OCI-LY1 (cell line): Measurements from ENCODE around the gene CIB2.

Source experiments
- H2AFZ ChIP-seq: fragments of 200-600 bp; sonication (generic), shearing (Covaris generic); 2 replicates; pipeline ENCODE4 v1.6.0; 2014; ENCODE audit warnings: antibody characterized with exemption, mild to moderate bottlenecking, low read length
- H3F3A ChIP-seq: fragments of 200-600 bp; sonication (generic), shearing (Covaris generic); 2 replicates; pipeline ENCODE4 v1.6.0; 2014; ENCODE audit warnings: mild to moderate bottlenecking, antibody characterized with exemption, low read length, moderate library complexity; ENCODE audit not compliant: insufficient read depth
- H3K27ac ChIP-seq: fragments of 200-600 bp; sonication (generic); 2 replicates; pipeline ENCODE4 v1.5.1; 2014; ENCODE audit warnings: low read length, mixed run types, mild to moderate bottlenecking, low read depth; ENCODE audit not compliant: poor library complexity, severe bottlenecking
- H3K27me3 ChIP-seq: fragments of 200-600 bp; sonication (generic); 2 replicates; pipeline ENCODE4 v1.6.0; 2014; ENCODE audit warnings: antibody characterized with exemption, mild to moderate bottlenecking, low read length, moderate library complexity; ENCODE audit not compliant: insufficient read depth
- H3K36me3 ChIP-seq: fragments of 200-600 bp; sonication (generic); 2 replicates; pipeline ENCODE4 v1.6.1; 2014; ENCODE audit warnings: mild to moderate bottlenecking, antibody characterized with exemption, low read length, moderate library complexity, mixed read lengths; ENCODE audit not compliant: insufficient read depth
- H3K4me1 ChIP-seq: fragments of 200-600 bp; sonication (generic); 2 replicates; pipeline ENCODE4 v1.5.1; 2014; ENCODE audit warnings: mild to moderate bottlenecking, low read length, moderate library complexity; ENCODE audit not compliant: insufficient read depth, severe bottlenecking
- H3K4me2 ChIP-seq: fragments of 200-600 bp; sonication (generic), shearing (Covaris generic); 2 replicates; pipeline ENCODE4 v1.6.1; 2014; ENCODE audit warnings: low read length
- H3K4me3 ChIP-seq: fragments of 200-600 bp; sonication (generic); 2 replicates; pipeline ENCODE4 v1.5.1; 2014; ENCODE audit warnings: low read length, low read depth, mild to moderate bottlenecking, mixed read lengths; ENCODE audit not compliant: poor library complexity, severe bottlenecking
- H3K79me2 ChIP-seq: fragments of 200-600 bp; shearing (Covaris generic); 2 replicates; pipeline ENCODE4 v1.6.1; 2016; ENCODE audit warnings: mixed run types, low read length, mixed read lengths; ENCODE audit not compliant: insufficient read depth
- H3K9ac ChIP-seq: fragments of 200-600 bp; sonication (generic), shearing (Covaris generic); 2 replicates; pipeline ENCODE4 v1.6.1; 2014; ENCODE audit warnings: mild to moderate bottlenecking, low read length, mixed read lengths
- H3K9me2 ChIP-seq: fragments of 200-600 bp; sonication (generic), shearing (Covaris generic); 2 replicates; pipeline ENCODE4 v1.6.1; 2014; ENCODE audit warnings: low read depth, mild to moderate bottlenecking, low read length, mixed read lengths
- H3K9me3 ChIP-seq: fragments of 200-600 bp; shearing (Covaris generic); 2 replicates; pipeline ENCODE4 v1.6.1; 2014; ENCODE audit warnings: low read length, mixed read lengths
- H4K20me1 ChIP-seq: fragments of 200-600 bp; sonication (generic), shearing (Covaris generic); 2 replicates; pipeline ENCODE4 v1.6.0; 2016; ENCODE audit warnings: mild to moderate bottlenecking, low read length; ENCODE audit not compliant: insufficient read depth
- EZH2 ChIP-seq: fragments of 200-600 bp; sonication (generic), shearing (Covaris generic); IDR thresholded peaks from 2 replicates; pipeline ENCODE4 v1.8.0; 2017; ENCODE audit warnings: borderline replicate concordance, mixed run types, mild to moderate bottlenecking, antibody characterized with exemption, low read length, moderate library complexity, mixed read lengths
- TF ChIP-seq, protein P1 (sequence below): fragments of 200-600 bp; sonication (generic), shearing (Covaris generic); IDR thresholded peaks from 2 replicates; pipeline ENCODE4 v1.5.1; 2017; ENCODE audit warnings: mild to moderate bottlenecking, antibody characterized with exemption, low read length, moderate library complexity, mixed read lengths

CIB2 gene

DNA sequence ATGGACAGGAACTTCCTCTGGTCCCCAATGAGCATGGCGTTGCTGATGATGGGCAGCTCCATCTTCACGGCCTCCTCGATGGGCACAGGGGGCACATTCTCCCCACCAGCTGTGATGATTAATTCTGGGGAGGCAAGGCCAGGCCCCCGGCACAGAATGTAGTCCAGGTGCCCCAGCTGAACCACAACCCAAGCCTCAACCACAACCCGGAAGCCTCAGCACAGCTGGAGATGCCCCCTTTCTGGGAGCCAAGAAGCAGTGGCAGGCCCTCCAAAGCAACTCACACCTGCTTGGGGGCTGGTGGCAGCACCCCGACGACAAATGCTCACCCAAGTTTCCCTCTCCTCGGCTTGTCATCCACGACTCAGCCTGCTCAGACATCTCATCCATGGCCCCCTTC is 43.2 kb upstream of the CIB2 start:
- no peak overlapping the region for H2AFZ ChIP-seq
- no peaks in the 10 kb centered on the region; the same call in 1 of the 2 replicates for H3K27me3 ChIP-seq
- H3K27ac ChIP-seq = no peak overlapping the region
- no peaks in the 10 kb centered on the region for H3K9me2 ChIP-seq
- no peaks in the 10 kb centered on the region for H3K79me2 ChIP-seq
- H3F3A ChIP-seq = no peaks in the 10 kb centered on the region
- H3K9ac ChIP-seq = no peak overlapping the region
- no peaks in the 10 kb centered on the region for H3K9me3 ChIP-seq
- H3K4me3 ChIP-seq = no peak overlapping the region
- H3K4me2 ChIP-seq = no peak overlapping the region
- no peaks in the 10 kb centered on the region for H4K20me1 ChIP-seq
- H3K36me3 ChIP-seq = peaks cover 34% of the 10 kb centered on the region
- H3K4me1 ChIP-seq = peaks cover 16% of the 10 kb centered on the region
- TF ChIP-seq, protein P1, sequence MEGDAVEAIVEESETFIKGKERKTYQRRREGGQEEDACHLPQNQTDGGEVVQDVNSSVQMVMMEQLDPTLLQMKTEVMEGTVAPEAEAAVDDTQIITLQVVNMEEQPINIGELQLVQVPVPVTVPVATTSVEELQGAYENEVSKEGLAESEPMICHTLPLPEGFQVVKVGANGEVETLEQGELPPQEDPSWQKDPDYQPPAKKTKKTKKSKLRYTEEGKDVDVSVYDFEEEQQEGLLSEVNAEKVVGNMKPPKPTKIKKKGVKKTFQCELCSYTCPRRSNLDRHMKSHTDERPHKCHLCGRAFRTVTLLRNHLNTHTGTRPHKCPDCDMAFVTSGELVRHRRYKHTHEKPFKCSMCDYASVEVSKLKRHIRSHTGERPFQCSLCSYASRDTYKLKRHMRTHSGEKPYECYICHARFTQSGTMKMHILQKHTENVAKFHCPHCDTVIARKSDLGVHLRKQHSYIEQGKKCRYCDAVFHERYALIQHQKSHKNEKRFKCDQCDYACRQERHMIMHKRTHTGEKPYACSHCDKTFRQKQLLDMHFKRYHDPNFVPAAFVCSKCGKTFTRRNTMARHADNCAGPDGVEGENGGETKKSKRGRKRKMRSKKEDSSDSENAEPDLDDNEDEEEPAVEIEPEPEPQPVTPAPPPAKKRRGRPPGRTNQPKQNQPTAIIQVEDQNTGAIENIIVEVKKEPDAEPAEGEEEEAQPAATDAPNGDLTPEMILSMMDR = no peak
- TF ChIP-seq EZH2 = no peak

GRCh38 chr15:78171864-78172472 is 40.7 kb upstream of the CIB2 start:
- no peak overlapping the region for H3K4me2 ChIP-seq
- no peaks in the 10 kb centered on the region; the same call in 1 of the 2 replicates for H3K27me3 ChIP-seq
- no peaks in the 10 kb centered on the region for H3K9me3 ChIP-seq
- no peaks in the 10 kb centered on the region for H3K9me2 ChIP-seq
- no peak overlapping the region for H3K27ac ChIP-seq
- H3K4me1 ChIP-seq = peaks cover 24% of the 10 kb centered on the region
- H3K9ac ChIP-seq = no peak overlapping the region
- no peaks in the 10 kb centered on the region for H4K20me1 ChIP-seq
- no peaks in the 10 kb centered on the region for H3K79me2 ChIP-seq
- H3F3A ChIP-seq = no peaks in the 10 kb centered on the region
- no peak for TF ChIP-seq EZH2
- TF ChIP-seq, protein P1 = no peak
- H2AFZ ChIP-seq = no peak overlapping the region
- no peak overlapping the region for H3K4me3 ChIP-seq
- H3K36me3 ChIP-seq = peaks cover 56% of the 10 kb centered on the region

GRCh38 chr15:78170848-78171773 is 39.9 kb upstream of the CIB2 start:
- Histone ChIP-seq H2AFZ (no peak overlapping the region), H3K4me3 (no peak overlapping the region), H3K27ac (no peak overlapping the region), H3K36me3 (peaks cover 64% of the 10 kb centered on the region), H3K4me1 (peaks cover 24% of the 10 kb centered on the region), H3F3A (no peaks in the 10 kb centered on the region), H3K9me3 (no peaks in the 10 kb centered on the region), H4K20me1 (no peaks in the 10 kb centered on the region), H3K9me2 (no peaks in the 10 kb centered on the region), H3K4me2 (no peak overlapping the region), H3K27me3 (no peaks in the 10 kb centered on the region), H3K79me2 (no peaks in the 10 kb centered on the region), H3K9ac (no peak overlapping the region)
- TF ChIP-seq, protein P1 = no peak
- TF ChIP-seq EZH2 = no peak
